IMR-90 (cell line): ENCODE measurements around the gene SERPINA9. TPM values are rescaled to one million over a fixed set of nuclear protein-coding genes. Genes with fewer than 3 reads are reported as not detected.

Source experiments
- ATAC-seq: fragments of 200-7000 bp; cut with Tn5 transposase; 2 replicates; pipeline ENCODE4 v1.9.1; 2020; ENCODE audit warnings: low read depth, mild to moderate bottlenecking, moderate library complexity
- BruUV-seq: library from RNA; stranded (reverse); fragments of 400-500 nt; replicated peaks from 2 replicates; lab custom pipeline; 2021; lab: Mats Ljungman, UMichigan
- CTCF ChIA-PET: fragments of 300-600 bp; formaldehyde crosslinking; extraction: SDS; loops from one replicate; lab custom pipeline; 2021; ENCODE audit warnings: antibody characterized with exemption; lab: Yijun Ruan, JAX
- POLR2A ChIA-PET: fragments of 300-600 bp; sonication (Branson Sonifier 250); formaldehyde crosslinking; loops from one replicate; lab custom pipeline; 2022; ENCODE audit warnings: antibody characterized with exemption; ENCODE audit not compliant: unreplicated experiment; lab: Charles Lee
- DNase-seq: peaks from one replicate; pipeline ENCODE4 v3.0.0; 2013
- H2AFZ ChIP-seq: replicated peaks from 2 replicates; pipeline ENCODE3; 2013; ENCODE audit warnings: low read length, mild to moderate bottlenecking; ENCODE audit not compliant: poor library complexity
- H2AK5ac ChIP-seq: 2 replicates; pipeline ENCODE4 v1.6.1; 2013; ENCODE audit warnings: low read depth, low read length, inconsistent platforms
- H2AK9ac ChIP-seq: replicated peaks from 2 replicates; pipeline ENCODE3; 2013; ENCODE audit warnings: mild to moderate bottlenecking, low read depth, low read length, moderate library complexity; ENCODE audit not compliant: poor library complexity
- H2BK120ac ChIP-seq: 2 replicates; pipeline ENCODE4 v1.6.1; 2013; ENCODE audit warnings: low read depth, low read length, inconsistent platforms
- H2BK15ac ChIP-seq: 3 replicates; pipeline ENCODE4 v1.6.1; 2013; ENCODE audit warnings: low read depth, low read length, inconsistent platforms
- H2BK20ac ChIP-seq: 2 replicates; pipeline ENCODE4 v1.6.1; 2013; ENCODE audit warnings: low read depth, mild to moderate bottlenecking, inconsistent platforms, low read length, moderate library complexity
- H2BK5ac ChIP-seq: 2 replicates; pipeline ENCODE4 v1.6.1; 2013; ENCODE audit warnings: mild to moderate bottlenecking, low read depth, low read length, inconsistent platforms; ENCODE audit not compliant: poor library complexity, severe bottlenecking
- H3K14ac ChIP-seq: replicated peaks from 2 replicates; pipeline ENCODE4 v1.6.1; 2013; ENCODE audit warnings: low read depth, low read length, inconsistent platforms
- H3K18ac ChIP-seq: 2 replicates; pipeline ENCODE4 v1.6.1; 2013; ENCODE audit warnings: low read depth, low read length, control low read depth
- H3K23ac ChIP-seq: 2 replicates; pipeline ENCODE4 v1.6.1; 2013; ENCODE audit warnings: low read depth, low read length, inconsistent platforms
- H3K27ac ChIP-seq: 2 replicates; pipeline ENCODE4 v1.5.1; 2013; ENCODE audit warnings: mild to moderate bottlenecking, control low read depth, low read length; ENCODE audit not compliant: insufficient read depth
- H3K27me3 ChIP-seq: 2 replicates; pipeline ENCODE4 v1.6.1; 2013; ENCODE audit warnings: low read length; ENCODE audit not compliant: control insufficient read depth, insufficient read depth
- H3K36me3 ChIP-seq: 2 replicates; pipeline ENCODE4 v1.6.1; 2013; ENCODE audit warnings: low read length, mixed read lengths; ENCODE audit not compliant: control insufficient read depth, insufficient read depth
- H3K4ac ChIP-seq: 2 replicates; pipeline ENCODE4 v1.6.1; 2013; ENCODE audit warnings: low read depth, low read length, inconsistent platforms
- H3K4me1 ChIP-seq: 2 replicates; pipeline ENCODE4 v1.6.1; 2013; ENCODE audit warnings: low read length, mixed read lengths; ENCODE audit not compliant: control insufficient read depth, insufficient read depth
- H3K4me2 ChIP-seq: 2 replicates; pipeline ENCODE4 v1.6.1; 2013; ENCODE audit warnings: low read depth, mild to moderate bottlenecking, control low read depth, low read length, moderate library complexity
- H3K4me3 ChIP-seq: 2 replicates; pipeline ENCODE4 v1.5.1; 2013; ENCODE audit warnings: low read depth, mild to moderate bottlenecking, control low read depth, low read length, moderate library complexity; ENCODE audit not compliant: insufficient read depth
- H3K56ac ChIP-seq: 2 replicates; pipeline ENCODE4 v1.6.1; 2013; ENCODE audit warnings: low read length, inconsistent platforms; ENCODE audit not compliant: insufficient read depth; ENCODE audit errors: extremely low read depth
- H3K79me1 ChIP-seq, 2 experiments: 2 replicates each; pipeline ENCODE4 v1.6.1; 2013; ENCODE audit warnings: low read length in 2 of 2, inconsistent platforms in 1 of 2, low read depth in 1 of 2
- H3K9ac ChIP-seq: 2 replicates; pipeline ENCODE4 v1.6.1; 2013; ENCODE audit warnings: low read depth, low read length, control low read depth
- H3K9me1 ChIP-seq: 2 replicates; pipeline ENCODE4 v1.6.1; 2013; ENCODE audit warnings: low read length, inconsistent platforms; ENCODE audit not compliant: insufficient read depth
- H3K9me3 ChIP-seq: 2 replicates; pipeline ENCODE4 v1.6.1; 2013; ENCODE audit warnings: low read length; ENCODE audit not compliant: control insufficient read depth, insufficient read depth
- H4K20me1 ChIP-seq: 2 replicates; pipeline ENCODE4 v1.6.1; 2013; ENCODE audit warnings: low read length, inconsistent platforms; ENCODE audit not compliant: insufficient read depth
- H4K5ac ChIP-seq: 2 replicates; pipeline ENCODE4 v1.6.1; 2013; ENCODE audit warnings: mild to moderate bottlenecking, low read depth, low read length, control low read depth
- H4K8ac ChIP-seq, 2 experiments: 2 replicates each; pipeline ENCODE4 v1.6.1; 2013; ENCODE audit warnings: low read depth in 2 of 2, low read length in 2 of 2, control low read depth in 1 of 2, inconsistent platforms in 1 of 2
- H4K91ac ChIP-seq: 2 replicates; pipeline ENCODE4 v1.6.1; 2013; ENCODE audit warnings: low read depth, low read length, inconsistent platforms; ENCODE audit not compliant: insufficient read depth
- BHLHE40 ChIP-seq: fragments of 150-350 bp; IDR thresholded peaks from 2 replicates; pipeline ENCODE4 v1.6.1; 2016; ENCODE audit warnings: mild to moderate bottlenecking, low read depth, low read length
- FOS ChIP-seq: fragments of 150-350 bp; IDR thresholded peaks from 2 replicates; pipeline ENCODE4 v1.6.1; 2016; ENCODE audit warnings: low read depth, low read length
- MAZ ChIP-seq: IDR thresholded peaks from 2 replicates; pipeline ENCODE4 v1.6.1; 2012; ENCODE audit warnings: low read depth, mild to moderate bottlenecking, low read length, improper control_type of control experiment, moderate library complexity, borderline replicate concordance
- USF2 ChIP-seq: fragments of 150-350 bp; IDR thresholded peaks from 2 replicates; pipeline ENCODE4 v1.6.1; 2017; ENCODE audit warnings: mild to moderate bottlenecking, antibody characterized with exemption, low read length, low read depth
- WGBS, 2 experiments: methylation state at CpG; one replicate each; pipeline versions ENCODE4 v1.1.5 to v1.1.7; 2013; ENCODE audit warnings: missing lambda C conversion rate in 2 of 2; ENCODE audit not compliant: insufficient read length in 1 of 2; ENCODE audit errors: extremely low coverage in 2 of 2; 5-methylcytosine and 5-hydroxymethylcytosine counted together
- dilution Hi-C: fragments of 300-500 bp; cut with HindIII; formaldehyde crosslinking; loops from one replicate; pipeline ENCODE4 v1.14.3; 2018; ENCODE audit warnings: low sequenced_read_pairs; ENCODE audit not compliant: unreplicated experiment
- in situ Hi-C: fragments of 300-500 bp; cut with MboI; formaldehyde crosslinking; loops from 3 replicates; pipeline ENCODE4 v1.14.3; 2019; ENCODE audit warnings: low sequenced_read_pairs, inconsistent platforms, mixed read lengths
- intact Hi-C: fragments of 100-400 bp; cut with micrococcal nuclease; formaldehyde crosslinking; loops from 2 replicates; pipeline ENCODE4 v1.10.0; 2022
- polyA plus RNA-seq, 3 experiments: library from polyadenylated mRNA; depleted of rRNA; stranded (reverse); fragments of >200 nt; gene quantifications; 2 replicates each; pipeline ENCODE4 v1.2.3, GENCODE V29; 2012; ENCODE audit warnings: low replicate concordance in 1 of 3
- total RNA-seq: library from RNA; depleted of rRNA; stranded (reverse); fragments of >200 nt; gene quantifications from 2 replicates; pipeline ENCODE4 v1.2.3, GENCODE V29; 2012

SERPINA9 gene
- total and polyA plus RNA-seq, 2 of the 4 experiments (the other 2 are of a cell fraction), result 0.09 to 0.18 TPM

GRCh38 chr14:94467728-94468520, 8.1 kb downstream of the SERPINA9 start:
- no peaks in the 10 kb centered on the region for H3K27me3 ChIP-seq
- H3K79me1 ChIP-seq, result no peaks in the 10 kb centered on the region
- H2AFZ ChIP-seq, result no peak overlapping the region
- in situ Hi-C loops (no loop called here), dilution Hi-C loops (no loop called here), intact Hi-C loops (no loop called here)
- BruUV-seq, result no TSS peak
- H3K9ac ChIP-seq, result no peak overlapping the region
- H2BK15ac ChIP-seq, result no peak overlapping the region
- H3K4ac ChIP-seq, result no peak overlapping the region
- ATAC-seq, result no peak
- H3K36me3 ChIP-seq, result no peaks in the 10 kb centered on the region
- H4K8ac ChIP-seq, result no peak overlapping the region
- H3K23ac ChIP-seq, result no peak overlapping the region
- no peak overlapping the region for H3K18ac ChIP-seq
- POLR2A ChIA-PET, result no interaction called here
- no peak overlapping the region for H4K91ac ChIP-seq
- no peaks in the 10 kb centered on the region for H3K9me3 ChIP-seq
- no peak overlapping the region for H3K14ac ChIP-seq
- H2BK120ac ChIP-seq, result no peak overlapping the region
- H3K56ac ChIP-seq, result no peak overlapping the region
- no peaks in the 10 kb centered on the region for H3K9me1 ChIP-seq
- H4K5ac ChIP-seq, result no peak overlapping the region
- no peak overlapping the region for H3K4me3 ChIP-seq
- no peak overlapping the region for H3K27ac ChIP-seq
- H2AK9ac ChIP-seq, result no peak overlapping the region
- DNase-seq, result no peak
- H2BK20ac ChIP-seq, result no peak overlapping the region
- no peaks in the 10 kb centered on the region for H4K20me1 ChIP-seq
- H3K4me1 ChIP-seq, result no peaks in the 10 kb centered on the region
- TF ChIP-seq BHLHE40 (no peak), FOS (no peak), MAZ (no peak), USF2 (no peak)
- CTCF ChIA-PET, result interaction anchor here (1.5 kb wide), 1 partner anchor 18 kb away, joined by 4 read pairs; no protein-coding TSS in a partner anchor
- no peak overlapping the region for H3K4me2 ChIP-seq
- 14% methylated on average over 2 of the region's 4 CpGs; no CpG with 5 or more reads in 1 of the 2 experiments for WGBS, 2 experiments
- no peak overlapping the region for H2BK5ac ChIP-seq
- H2AK5ac ChIP-seq, result no peak overlapping the region
